Left ventricle myocardium inferior (tissue), 1 donor: ENCODE results near the gene SMAP2. TPM values are rescaled to one million over a fixed set of nuclear protein-coding genes. Genes with fewer than 3 reads are reported as not detected.

Experiments used
- DNase-seq: peaks from one replicate; pipeline ENCODE4 v3.0.0-alpha.2; 2020
- H3K27ac ChIP-seq: fragments of 200-600 bp; replicated peaks from 2 replicates; pipeline ENCODE4 v1.8.0; 2021
- H3K27me3 ChIP-seq: fragments of 200-600 bp; 2 replicates; pipeline ENCODE4 v1.8.0; 2021; ENCODE audit warnings: low read depth
- H3K36me3 ChIP-seq: fragments of 200-600 bp; 2 replicates; pipeline ENCODE4 v1.8.0; 2021
- H3K4me1 ChIP-seq: fragments of 200-600 bp; 2 replicates; pipeline ENCODE4 v1.8.0; 2021
- H3K4me3 ChIP-seq: fragments of 200-600 bp; 2 replicates; pipeline ENCODE4 v1.8.0; 2021; ENCODE audit warnings: mild to moderate bottlenecking, moderate library complexity
- H3K9me3 ChIP-seq: fragments of 200-600 bp; replicated peaks from 2 replicates; pipeline ENCODE4 v1.8.0; 2021
- CTCF ChIP-seq: fragments of 200-600 bp; IDR thresholded peaks from 2 replicates; pipeline ENCODE4 v1.8.0; 2021; ENCODE audit warnings: antibody characterized with exemption, mild to moderate bottlenecking, borderline replicate concordance
- intact Hi-C: fragments of 100-400 bp; cut with micrococcal nuclease; formaldehyde crosslinking; loops from one replicate; pipeline ENCODE4 v1.11.0; 2022
- total RNA-seq: library from RNA; stranded (reverse); fragmentation: NEBNext Ultra II Directional; extraction: Animal tissue kit (Norgen Biotek cat#: 25700); gene quantifications from one replicate; pipeline ENCODE4 v1.2.1, GENCODE V29; 2021
- donor health status: DM: no; HTN: yes; CAD: no; lungs with severe emphysema.

SMAP2 gene
- total RNA-seq, 1 donor from 2014 or later = 15.0 TPM

DNA sequence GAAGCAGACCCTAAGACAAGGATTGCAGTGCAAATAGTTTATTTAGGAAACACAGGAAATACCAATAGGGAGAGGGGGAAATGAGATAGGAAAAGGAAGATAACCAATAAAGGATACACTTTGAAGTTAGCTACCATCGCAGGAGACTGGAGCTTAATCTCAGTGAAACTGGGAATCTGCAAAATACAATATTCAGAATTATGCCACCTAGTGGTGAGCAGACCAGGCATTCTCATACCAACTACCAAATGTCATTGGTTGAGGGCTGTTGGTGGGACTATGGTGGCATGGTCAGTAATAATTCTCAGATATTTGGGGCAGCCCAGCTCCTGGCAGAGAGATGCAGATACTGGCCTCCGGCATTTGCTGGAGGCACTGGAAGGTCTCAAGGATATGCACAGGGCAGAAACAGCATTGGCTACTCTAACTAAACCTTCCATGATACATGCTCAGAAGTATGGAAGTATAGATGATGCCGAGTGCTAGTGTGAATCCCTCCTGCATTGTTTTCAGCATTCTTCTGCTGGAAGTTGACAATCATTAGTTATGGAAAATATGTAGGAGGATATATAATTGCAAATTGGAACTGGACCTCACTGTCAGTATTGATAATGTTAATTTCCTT is 65.0 kb downstream of the SMAP2 start:
- H3K27ac ChIP-seq = no peak overlapping the region
- H3K27me3 ChIP-seq = no peaks in the 10 kb centered on the region
- TF ChIP-seq CTCF = peak; percentile 76
- H3K4me3 ChIP-seq = no peak overlapping the region
- H3K4me1 ChIP-seq = no peaks in the 10 kb centered on the region
- H3K9me3 ChIP-seq = no peaks in the 10 kb centered on the region
- intact Hi-C loops = no loop called here
- H3K36me3 ChIP-seq = no peaks in the 10 kb centered on the region
- no peak for DNase-seq

DNA sequence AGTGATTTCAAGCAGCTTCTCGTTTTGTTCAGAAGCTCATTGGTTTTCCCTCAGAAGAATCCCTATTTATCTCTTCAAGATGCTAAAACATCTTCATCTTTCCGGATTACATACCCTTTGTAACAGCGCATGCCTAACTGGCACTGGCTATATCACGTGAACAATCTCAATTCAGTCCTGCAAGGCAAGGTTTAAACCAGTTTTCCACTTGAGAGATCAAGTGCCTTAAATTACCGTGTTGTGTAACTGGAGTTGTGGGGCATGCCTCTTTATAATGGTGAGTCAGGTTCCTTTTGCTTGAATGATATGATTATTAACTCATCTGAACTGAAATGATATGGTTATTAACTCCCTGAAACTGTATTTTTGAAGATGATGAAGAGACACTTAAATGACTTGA is 65.7 kb downstream of the SMAP2 start:
- no peaks in the 10 kb centered on the region for H3K4me1 ChIP-seq
- intact Hi-C loops = no loop called here
- TF ChIP-seq CTCF = no peak
- no peaks in the 10 kb centered on the region for H3K9me3 ChIP-seq
- no peak for DNase-seq
- no peak overlapping the region for H3K27ac ChIP-seq
- H3K36me3 ChIP-seq = no peaks in the 10 kb centered on the region
- H3K4me3 ChIP-seq = no peak overlapping the region
- H3K27me3 ChIP-seq = no peaks in the 10 kb centered on the region

GRCh38 chr1:40449684-40450494 is 76.4 kb downstream of the SMAP2 start, which contains the start of gene ZFP69B:
TSS of gene ZFP69B (plus strand) at chr1:40450476. CDS start at chr1:40450962, 486 bp downstream.
- intact Hi-C loops = no loop called here

DNA sequence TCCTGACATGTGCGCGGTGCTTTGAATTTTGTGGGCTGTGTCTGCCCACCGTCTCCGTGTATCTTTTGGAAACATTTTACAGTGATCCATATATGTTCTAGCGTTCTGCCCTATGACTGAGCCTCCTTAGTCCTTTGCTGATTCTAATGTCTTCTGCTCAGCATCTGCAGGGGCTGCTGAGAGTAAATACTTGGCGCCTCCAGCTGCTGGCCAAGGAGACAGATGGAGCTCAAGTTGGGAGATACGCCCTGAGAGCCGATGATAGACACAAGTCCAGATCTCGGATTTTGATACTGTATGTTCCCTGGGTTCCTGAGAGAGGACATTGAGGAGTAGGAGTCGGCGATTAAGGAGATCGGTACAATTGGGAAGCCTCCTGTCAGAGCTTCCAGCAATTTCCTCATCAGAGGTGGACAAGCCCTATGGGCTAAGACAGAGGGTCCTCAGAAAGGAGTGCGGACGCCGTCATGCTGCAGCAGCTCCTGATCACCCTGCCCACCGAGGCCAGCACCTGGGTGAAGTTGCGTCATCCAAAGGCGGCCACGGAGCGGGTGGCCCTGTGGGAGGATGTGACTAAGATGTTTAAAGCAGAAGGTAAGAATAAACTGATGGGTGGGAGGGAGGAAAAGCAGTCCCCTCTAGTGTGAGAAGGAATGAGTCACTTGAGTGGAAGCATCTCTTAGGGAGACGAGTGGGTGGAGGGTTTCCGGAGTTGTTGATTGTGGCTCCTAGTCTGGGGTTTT is 77.1 kb downstream of the SMAP2 start:
- peaks cover 15% of the 10 kb centered on the region for H3K36me3 ChIP-seq
- H3K27ac ChIP-seq = peak overlapping the region; percentile 86
- no peak for DNase-seq
- H3K4me1 ChIP-seq = peaks cover 19% of the 10 kb centered on the region
- H3K9me3 ChIP-seq = peaks cover 43% of the 10 kb centered on the region
- H3K27me3 ChIP-seq = no peaks in the 10 kb centered on the region
- no peak for TF ChIP-seq CTCF
- intact Hi-C loops = no loop called here
- H3K4me3 ChIP-seq = peak overlapping the region; percentile 83

More at GRCh38 chr1:40449684-40450494, 76.4 kb downstream of the SMAP2 start, which contains the start of gene ZFP69B:
- Histone ChIP-seq H3K36me3 (peaks cover 8% of the 10 kb centered on the region), H3K9me3 (peaks cover 39% of the 10 kb centered on the region), H3K4me3 (peak within 1 kb of the TSS; percentile 83), H3K4me1 (peaks cover 19% of the 10 kb centered on the region), H3K27ac (peak within 1 kb of the TSS; percentile 86), H3K27me3 (no peaks in the 10 kb centered on the region)
- DNase-seq = peak; percentile 93
- TF ChIP-seq CTCF = no peak

DNA sequence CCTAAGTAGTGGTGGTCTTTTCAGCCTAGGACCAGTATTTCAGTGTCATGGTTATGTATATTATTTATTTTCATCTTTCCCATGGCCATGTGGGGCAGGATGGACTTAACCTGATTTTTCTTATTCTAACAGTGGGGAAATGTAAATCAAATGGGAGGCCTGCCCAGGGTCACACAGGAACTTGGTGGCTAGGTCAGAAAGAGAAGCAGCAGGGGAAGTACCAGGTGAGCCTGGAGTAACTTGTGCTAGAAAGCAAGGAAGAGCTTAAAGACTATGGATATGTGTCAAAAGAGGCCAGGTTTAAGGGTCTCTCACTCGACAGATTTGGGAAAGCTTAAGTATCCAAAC is 77.7 kb downstream of the SMAP2 start:
- DNase-seq = no peak
- H3K4me1 ChIP-seq = peaks cover 19% of the 10 kb centered on the region
- TF ChIP-seq CTCF = no peak
- intact Hi-C loops = no loop called here
- peaks cover 21% of the 10 kb centered on the region for H3K36me3 ChIP-seq
- H3K9me3 ChIP-seq = peaks cover 43% of the 10 kb centered on the region
- H3K4me3 ChIP-seq = peak overlapping the region; percentile 83
- H3K27me3 ChIP-seq = no peaks in the 10 kb centered on the region
- no peak overlapping the region for H3K27ac ChIP-seq
